GM23338 (cell line): ENCODE measurements around the gene SPI1. TPM values are rescaled to one million over a fixed set of nuclear protein-coding genes. Genes with fewer than 3 reads are reported as not detected.

Source experiments
- ATAC-seq: fragments of 200-7000 bp; cut with Tn5 transposase; 3 replicates; pipeline ENCODE4 v1.9.1; 2020
- DNase-seq: peaks from one replicate; pipeline ENCODE4 v3.0.0-alpha.2; 2015; ENCODE audit warnings: low spot score
- H2AFZ ChIP-seq: fragments of 200-600 bp; sonication (generic); 2 replicates; pipeline ENCODE4 v1.8.0; 2016; ENCODE audit warnings: antibody characterized with exemption, mild to moderate bottlenecking, moderate library complexity
- H3F3A ChIP-seq: fragments of 200-600 bp; sonication (generic); replicated peaks from 2 replicates; pipeline ENCODE4 v1.8.0; 2017; ENCODE audit warnings: antibody characterized with exemption, mixed run types, low read depth
- H3K27ac ChIP-seq: fragments of 200-600 bp; sonication (generic); 2 replicates; pipeline ENCODE4 v1.6.1; 2016; ENCODE audit warnings: low read depth
- H3K27me3 ChIP-seq: fragments of 200-600 bp; sonication (generic); 2 replicates; pipeline ENCODE4 v1.8.0; 2016; ENCODE audit warnings: mild to moderate bottlenecking, mixed run types, moderate library complexity; ENCODE audit not compliant: insufficient read depth
- H3K36me3 ChIP-seq: fragments of 200-600 bp; sonication (generic); 2 replicates; pipeline ENCODE4 v1.8.0; 2016; ENCODE audit warnings: mild to moderate bottlenecking; ENCODE audit not compliant: insufficient read depth
- H3K4me1 ChIP-seq: fragments of 200-600 bp; sonication (generic); 2 replicates; pipeline ENCODE4 v1.8.0; 2016; ENCODE audit warnings: mild to moderate bottlenecking, moderate library complexity; ENCODE audit not compliant: insufficient read depth
- H3K4me2 ChIP-seq: fragments of 200-600 bp; sonication (generic); 2 replicates; pipeline ENCODE4 v1.7.1; 2017; ENCODE audit warnings: mixed run types
- H3K4me3 ChIP-seq: fragments of 200-600 bp; sonication (generic); 2 replicates; pipeline ENCODE4 v1.6.1; 2016; ENCODE audit warnings: mixed run types
- H3K79me2 ChIP-seq: fragments of 200-600 bp; sonication (generic); replicated peaks from 2 replicates; pipeline ENCODE4 v1.8.0; 2017; ENCODE audit warnings: mild to moderate bottlenecking; ENCODE audit not compliant: insufficient read depth
- H3K9me2 ChIP-seq: fragments of 200-600 bp; sonication (generic); 2 replicates; pipeline ENCODE4 v1.8.0; 2017; ENCODE audit not compliant: insufficient read depth
- H4K20me1 ChIP-seq: fragments of 200-600 bp; sonication (generic); replicated peaks from 2 replicates; pipeline ENCODE4 v1.8.0; 2017; ENCODE audit warnings: mild to moderate bottlenecking; ENCODE audit not compliant: insufficient read depth
- H3K27ac Mint-ChIP-seq: 2 replicates; pipeline ENCODE4 v1.8.0; 2020; ENCODE audit warnings: inconsistent platforms, mild to moderate bottlenecking, moderate library complexity, mixed read lengths
- H3K27me3 Mint-ChIP-seq: 3 replicates; pipeline ENCODE4 v1.8.0; 2022; ENCODE audit warnings: low read depth, mild to moderate bottlenecking, moderate library complexity, mixed read lengths, inconsistent platforms; ENCODE audit not compliant: insufficient read depth, poor library complexity
- H3K36me3 Mint-ChIP-seq: 3 replicates; pipeline ENCODE4 v1.8.0; 2021; ENCODE audit warnings: low read depth, mild to moderate bottlenecking, inconsistent platforms, moderate library complexity, mixed read lengths
- H3K4me1 Mint-ChIP-seq: 3 replicates; pipeline ENCODE4 v1.8.0; 2020; ENCODE audit warnings: mild to moderate bottlenecking, inconsistent platforms, mixed read lengths
- H3K4me3 Mint-ChIP-seq: 3 replicates; pipeline ENCODE4 v1.8.0; 2021; ENCODE audit warnings: moderate library complexity, mild to moderate bottlenecking, inconsistent platforms, mixed read lengths
- H3K9me3 Mint-ChIP-seq: 3 replicates; pipeline ENCODE4 v1.8.0; 2020; ENCODE audit warnings: moderate library complexity, mild to moderate bottlenecking, inconsistent platforms, mixed read lengths
- CREB1 ChIP-seq: fragments of 250-450 bp; sonication (Bioruptor Pico); IDR thresholded peaks from 2 replicates; pipeline ENCODE4 v1.5.0; 2020; ENCODE audit warnings: low read depth, mild to moderate bottlenecking, moderate library complexity
- CTCF ChIP-seq, 2 experiments: fragments of 200-600 bp in 1 of 2; sonication (generic) in 1 of 2; conservative IDR thresholded peaks; 2 replicates each; pipeline versions ENCODE4 v1.5.1 to v1.6.1; 2016 to 2017; ENCODE audit warnings: antibody characterized with exemption in 2 of 2, low read depth in 2 of 2, mild to moderate bottlenecking in 2 of 2, moderate library complexity in 1 of 2
- ETS1 ChIP-seq: IDR thresholded peaks from 2 replicates; pipeline ENCODE4 v1.6.1; 2016; ENCODE audit warnings: antibody characterized with exemption
- EZH2 ChIP-seq: fragments of 200-600 bp; sonication (generic); IDR thresholded peaks from one replicate; pipeline ENCODE4 v1.8.0; 2017; ENCODE audit warnings: antibody characterized with exemption, mild to moderate bottlenecking, low read depth; ENCODE audit not compliant: unreplicated experiment
- EZH2phosphoT487 ChIP-seq: fragments of 200-600 bp; sonication (generic); IDR thresholded peaks from one replicate; pipeline ENCODE4 v1.8.1; 2018; ENCODE audit warnings: antibody characterized with exemption; ENCODE audit not compliant: unreplicated experiment
- JUNB ChIP-seq: IDR thresholded peaks from one replicate; pipeline ENCODE4 v1.6.1; 2016; ENCODE audit warnings: antibody characterized with exemption; ENCODE audit not compliant: unreplicated experiment
- NANOG ChIP-seq: IDR thresholded peaks from 2 replicates; pipeline ENCODE4 v1.6.1; 2016; ENCODE audit warnings: antibody characterized with exemption, borderline replicate concordance
- POLR2AphosphoS5 ChIP-seq: IDR thresholded peaks from 2 replicates; pipeline ENCODE4 v1.6.1; 2016; ENCODE audit warnings: antibody characterized with exemption, low read depth
- STAT1 ChIP-seq: IDR thresholded peaks from one replicate; pipeline ENCODE4 v1.6.1; 2016; ENCODE audit warnings: antibody characterized with exemption; ENCODE audit not compliant: unreplicated experiment
- ZNF114 ChIP-seq: fragments of 250-450 bp; sonication (Bioruptor Pico); IDR thresholded peaks from 2 replicates; pipeline ENCODE4 v1.5.0; 2020; ENCODE audit warnings: mild to moderate bottlenecking, moderate library complexity
- ZNF462 ChIP-seq: fragments of 250-450 bp; sonication (Bioruptor Pico); IDR thresholded peaks from 2 replicates; pipeline ENCODE4 v1.5.0; 2020; ENCODE audit warnings: mild to moderate bottlenecking, moderate library complexity
- polyA plus RNA-seq: library from polyadenylated mRNA; unstranded; fragments of >200 nt; fragmentation: Nextera tagmentation; extraction: Ambion mirVana; gene quantifications from 2 replicates; pipeline ENCODE4 v1.2.1, GENCODE V29; 2016
- total RNA-seq: library from RNA; depleted of rRNA; stranded (reverse); fragments of >200 nt; shearing (Covaris generic); gene quantifications from 2 replicates; pipeline ENCODE4 v1.2.3, GENCODE V29; 2014

The SPI1 gene
- total and polyA plus RNA-seq, 2 experiments from 2014 or later: 0.23 TPM; not detected in 1

- no peak for TF ChIP-seq ZNF462 (CRISPR knock-in tag)
- TF ChIP-seq EZH2: no peak
- no peak for TF ChIP-seq JUNB
- no peak for TF ChIP-seq EZH2phosphoT487
- TF ChIP-seq STAT1: no peak
- no peak for TF ChIP-seq ETS1
Measured at GRCh38 chr11:47354913-47355282, 23.4 kb downstream of the SPI1 start (continued).

GRCh38 chr11:47353978-47354774 is 24.2 kb downstream of the SPI1 start:
- peak overlapping the region; percentile 71 for H3K4me2 ChIP-seq
- no peaks in the 10 kb centered on the region for H3K9me2 ChIP-seq
- H3K36me3 Mint-ChIP-seq: no peaks in the 10 kb centered on the region; the same call in 2 of the 3 replicates
- peaks cover 17% of the 10 kb centered on the region for H3F3A ChIP-seq
- no peaks in the 10 kb centered on the region for H3K36me3 ChIP-seq
- no peaks in the 10 kb centered on the region for H3K9me3 Mint-ChIP-seq
- H3K27me3 ChIP-seq: no peaks in the 10 kb centered on the region
- H3K79me2 ChIP-seq: no peaks in the 10 kb centered on the region
- peak overlapping the region; percentile 68 for H3K4me3 Mint-ChIP-seq
- H3K4me1 ChIP-seq: peaks cover 7% of the 10 kb centered on the region; the same call in 1 of the 2 replicates
- H4K20me1 ChIP-seq: no peaks in the 10 kb centered on the region
- H3K27ac ChIP-seq: no peak overlapping the region
- peak overlapping the region; percentile 13; the same call in 1 of the 2 replicates for H3K27ac Mint-ChIP-seq
- ATAC-seq: no peak
- peaks cover 8% of the 10 kb centered on the region for H3K4me1 Mint-ChIP-seq
- peak overlapping the region; percentile 71 for H3K4me3 ChIP-seq
- no peak for DNase-seq
- H3K27me3 Mint-ChIP-seq: peaks cover 11% of the 10 kb centered on the region
- H2AFZ ChIP-seq: peak overlapping the region; percentile 93
- TF ChIP-seq ETS1: no peak
- no peak for TF ChIP-seq NANOG
- TF ChIP-seq CREB1 (CRISPR knock-in tag): no peak
- no peak for TF ChIP-seq CTCF (conservative IDR thresholded peaks at IDR 0.05; ENCODE audit: low read depth in 2 of 2)
- no peak for TF ChIP-seq JUNB
- TF ChIP-seq ZNF114 (CRISPR knock-in tag): no peak
- TF ChIP-seq POLR2AphosphoS5: no peak
- TF ChIP-seq EZH2phosphoT487: no peak
